Dendritic cell treated with granulocyte-macrophage colony-stimulating factor and Interleukin-4, amounts not matched to agents 40 ng/mL and 50 ng/mL, for 4 days (primary cell): Measurements from ENCODE around the gene CUL3.
"Not testable (repeated sequence)": the region's sequence is repeated elsewhere in the genome, so short reads cannot be mapped to it uniquely, and the experiment has no call there.

Experiments used
- H3K27ac Mint-ChIP-seq: one replicate; pipeline ENCODE4 v1.8.0; 2022; ENCODE audit warnings: mild to moderate bottlenecking, mixed read lengths
- H3K27me3 Mint-ChIP-seq: one replicate; pipeline ENCODE4 v1.8.0; 2022; ENCODE audit warnings: mild to moderate bottlenecking, mixed read lengths
- H3K36me3 Mint-ChIP-seq: one replicate; pipeline ENCODE4 v1.8.0; 2022; ENCODE audit warnings: low read depth, mixed read lengths
- H3K4me1 Mint-ChIP-seq: one replicate; pipeline ENCODE4 v1.8.0; 2022; ENCODE audit warnings: low read depth, mixed read lengths
- H3K4me3 Mint-ChIP-seq: one replicate; pipeline ENCODE4 v1.8.0; 2022; ENCODE audit warnings: mild to moderate bottlenecking, moderate library complexity, mixed read lengths
- H3K9me3 Mint-ChIP-seq: one replicate; pipeline ENCODE4 v1.8.0; 2022; ENCODE audit warnings: mixed read lengths
- intact Hi-C: fragments of 100-400 bp; cut with micrococcal nuclease; formaldehyde crosslinking; loops from one replicate; pipeline ENCODE4 v1.15.0; 2022

The CUL3 gene

GRCh38 chr2:224595518-224595917 lies 10.4 kb upstream of the CUL3 start:
- intact Hi-C loops = no loop called here
- no peaks in the 10 kb centered on the region for H3K27me3 Mint-ChIP-seq
- peaks cover 10% of the 10 kb centered on the region for H3K4me1 Mint-ChIP-seq
- H3K4me3 Mint-ChIP-seq = no peak overlapping the region
- no peak overlapping the region for H3K27ac Mint-ChIP-seq
- H3K9me3 Mint-ChIP-seq = no peaks in the 10 kb centered on the region
- no peaks in the 10 kb centered on the region for H3K36me3 Mint-ChIP-seq

DNA sequence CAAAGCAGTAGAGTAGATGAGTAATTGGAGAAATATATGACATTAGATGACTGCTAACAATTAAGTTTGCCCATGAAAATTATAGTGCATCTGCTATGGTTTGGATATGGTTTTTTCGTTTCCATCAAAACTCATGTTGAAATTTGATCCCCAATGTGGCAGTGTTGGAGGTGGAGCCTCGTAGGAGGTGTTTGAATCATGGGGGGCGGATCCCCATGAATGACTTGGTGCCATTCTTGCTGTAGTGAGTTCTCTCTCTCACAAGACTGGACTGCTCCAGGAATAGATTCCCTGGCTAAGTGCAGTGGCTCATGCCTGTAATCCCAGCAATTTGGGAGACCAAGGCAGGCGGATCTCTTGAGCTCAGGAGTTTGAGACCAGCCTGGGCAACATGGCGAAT lies 9.7 kb upstream of the CUL3 start:
- no peaks in the 10 kb centered on the region for H3K9me3 Mint-ChIP-seq
- no peaks in the 10 kb centered on the region for H3K36me3 Mint-ChIP-seq
- no peak overlapping the region for H3K4me3 Mint-ChIP-seq
- H3K27ac Mint-ChIP-seq = no peak overlapping the region
- intact Hi-C loops = no loop called here
- no peaks in the 10 kb centered on the region for H3K27me3 Mint-ChIP-seq
- H3K4me1 Mint-ChIP-seq = peaks cover 12% of the 10 kb centered on the region

GRCh38 chr2:224591220-224591619 lies 6.1 kb upstream of the CUL3 start:
- H3K4me3 Mint-ChIP-seq = no peak overlapping the region
- no peaks in the 10 kb centered on the region for H3K27me3 Mint-ChIP-seq
- intact Hi-C loops = no loop called here
- H3K9me3 Mint-ChIP-seq = no peaks in the 10 kb centered on the region
- no peak overlapping the region for H3K27ac Mint-ChIP-seq
- peaks cover 16% of the 10 kb centered on the region for H3K4me1 Mint-ChIP-seq
- H3K36me3 Mint-ChIP-seq = no peaks in the 10 kb centered on the region

DNA sequence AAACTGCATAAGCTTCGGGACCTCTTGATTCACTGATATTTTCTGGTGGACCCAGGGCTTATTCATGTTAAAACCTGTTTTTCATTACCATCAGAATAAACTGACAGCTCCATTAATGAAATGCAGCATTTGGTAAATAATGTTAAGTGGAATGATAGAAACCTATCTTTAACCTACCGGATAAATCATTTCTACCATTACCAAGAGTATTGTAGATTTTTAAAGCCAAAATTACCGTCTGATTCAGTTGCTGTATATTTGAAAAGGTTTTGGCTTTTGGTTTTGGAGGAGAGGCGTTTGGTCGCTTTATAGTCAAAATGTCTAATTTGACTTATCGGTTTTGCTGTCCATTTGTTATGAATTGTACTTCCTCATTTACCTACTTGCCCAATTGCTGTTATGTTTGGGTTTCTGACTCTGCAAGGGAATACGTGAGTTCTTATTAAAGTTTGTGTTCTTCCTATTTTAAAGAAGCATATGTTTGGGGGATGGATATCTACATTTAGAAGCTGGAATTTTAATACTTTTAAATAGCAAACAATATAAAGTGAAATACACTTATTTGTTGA lies 1.0 kb upstream of the CUL3 start:
- Mint-ChIP-seq H3K9me3 (no peaks in the 10 kb centered on the region), H3K4me3 (peak overlapping the region; percentile 93), H3K27me3 (no peaks in the 10 kb centered on the region), H3K4me1 (peaks cover 18% of the 10 kb centered on the region), H3K36me3 (peaks cover 18% of the 10 kb centered on the region), H3K27ac (peak overlapping the region; percentile 89)
- intact Hi-C loops = loop anchor here (2.0 to 10.0 kb wide), 3 partner anchors 53 to 631 kb away; partner anchors contain the start of gene MRPL44

DNA sequence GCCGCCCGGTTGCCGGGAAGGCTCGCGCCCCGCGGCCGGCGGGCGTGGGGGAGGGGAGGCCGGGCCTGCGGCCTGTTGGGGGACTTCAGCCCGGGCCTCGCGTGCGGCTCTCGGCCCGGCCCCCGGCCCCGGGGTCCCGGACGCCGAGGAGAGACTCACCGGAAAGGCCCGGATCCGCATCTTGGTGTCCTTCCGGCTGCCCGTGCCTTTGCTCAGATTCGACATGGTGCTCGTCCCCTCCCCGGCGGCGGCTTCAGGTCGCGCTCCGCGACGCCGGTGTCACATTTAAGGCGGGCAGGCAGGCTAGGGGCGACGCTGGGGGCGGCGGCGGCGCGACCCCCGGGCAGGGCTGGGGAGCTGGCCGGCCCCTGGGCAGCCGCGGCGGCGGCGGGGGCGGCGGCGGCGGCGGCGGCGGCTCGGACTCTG lies 365 bp downstream of the CUL3 start:
- peak overlapping the region; percentile 81 for H3K4me3 Mint-ChIP-seq
- no peaks in the 10 kb centered on the region for H3K27me3 Mint-ChIP-seq
- peak overlapping the region; percentile 89 for H3K27ac Mint-ChIP-seq
- no peaks in the 10 kb centered on the region for H3K9me3 Mint-ChIP-seq
- H3K36me3 Mint-ChIP-seq = peaks cover 18% of the 10 kb centered on the region
- peaks cover 20% of the 10 kb centered on the region for H3K4me1 Mint-ChIP-seq
- intact Hi-C loops = loop anchor here (5.0 to 10.0 kb wide), 2 partner anchors 557 to 630 kb away; partner anchors contain the start of gene MRPL44

GRCh38 chr2:224584111-224584784 lies 915 bp downstream of the CUL3 start:
- intact Hi-C loops = loop anchor here (10.0 kb wide), 1 partner anchor 629 kb away; the partner anchor contains the start of gene MRPL44
- H3K27me3 Mint-ChIP-seq = no peaks in the 10 kb centered on the region
- peaks cover 18% of the 10 kb centered on the region for H3K36me3 Mint-ChIP-seq
- H3K4me3 Mint-ChIP-seq = peak overlapping the region; percentile 98
- no peaks in the 10 kb centered on the region for H3K9me3 Mint-ChIP-seq
- peak overlapping the region; percentile 89 for H3K27ac Mint-ChIP-seq
- H3K4me1 Mint-ChIP-seq = peaks cover 25% of the 10 kb centered on the region

DNA sequence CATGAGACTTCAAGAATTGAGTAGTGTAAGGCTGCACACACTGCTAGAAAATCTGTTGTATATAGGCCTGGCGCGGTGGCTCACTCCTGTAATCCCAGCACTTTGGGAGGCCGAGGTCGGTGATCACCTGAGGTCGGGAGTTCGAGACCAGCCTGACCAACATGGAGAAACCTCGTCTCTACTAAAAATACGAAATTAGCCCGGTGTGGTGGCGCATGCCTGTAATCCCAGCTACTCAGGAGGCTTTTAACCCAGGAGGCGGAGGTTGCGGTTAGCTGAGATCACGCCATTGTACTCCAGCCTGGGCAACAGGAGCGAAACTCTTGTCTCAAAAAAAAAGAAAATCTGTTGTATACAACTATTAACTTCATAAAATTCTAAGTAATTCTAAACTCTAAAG lies 2.1 kb downstream of the CUL3 start:
- H3K4me3 Mint-ChIP-seq, H3K9me3 Mint-ChIP-seq, H3K27me3 Mint-ChIP-seq, H3K27ac Mint-ChIP-seq: not testable (repeated sequence)
- peaks cover 28% of the 10 kb centered on the region for H3K4me1 Mint-ChIP-seq
- peaks cover 18% of the 10 kb centered on the region for H3K36me3 Mint-ChIP-seq
- intact Hi-C loops = loop anchor here (10.0 kb wide), 1 partner anchor 628 kb away; the partner anchor contains the start of gene MRPL44

DNA sequence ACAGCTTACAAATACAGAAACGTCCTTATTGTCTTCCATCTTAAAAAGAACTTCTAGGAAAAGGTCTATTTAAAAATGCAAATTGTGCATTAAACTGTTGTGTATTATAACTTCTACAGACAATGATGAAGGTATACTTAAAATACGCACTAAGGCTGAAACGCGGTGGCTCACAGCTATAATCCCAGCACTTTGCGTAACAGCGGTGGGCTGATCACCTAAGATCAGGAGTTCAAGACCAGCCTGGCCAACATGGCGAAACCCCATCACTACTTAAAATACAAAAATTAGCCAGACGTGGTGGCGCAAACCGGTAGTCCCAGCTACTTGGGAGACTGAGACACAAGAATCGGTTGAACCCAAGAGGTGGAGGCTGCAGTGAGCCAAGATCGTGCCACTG lies 4.9 kb downstream of the CUL3 start:
- Mint-ChIP-seq H3K27me3 (no peaks in the 10 kb centered on the region), H3K27ac (no peak overlapping the region), H3K9me3 (no peaks in the 10 kb centered on the region), H3K4me1 (peaks cover 39% of the 10 kb centered on the region), H3K36me3 (peaks cover 12% of the 10 kb centered on the region), H3K4me3 (no peak overlapping the region)
- intact Hi-C loops = loop anchor here (10.0 kb wide), 1 partner anchor 625 kb away; the partner anchor contains the start of gene MRPL44

DNA sequence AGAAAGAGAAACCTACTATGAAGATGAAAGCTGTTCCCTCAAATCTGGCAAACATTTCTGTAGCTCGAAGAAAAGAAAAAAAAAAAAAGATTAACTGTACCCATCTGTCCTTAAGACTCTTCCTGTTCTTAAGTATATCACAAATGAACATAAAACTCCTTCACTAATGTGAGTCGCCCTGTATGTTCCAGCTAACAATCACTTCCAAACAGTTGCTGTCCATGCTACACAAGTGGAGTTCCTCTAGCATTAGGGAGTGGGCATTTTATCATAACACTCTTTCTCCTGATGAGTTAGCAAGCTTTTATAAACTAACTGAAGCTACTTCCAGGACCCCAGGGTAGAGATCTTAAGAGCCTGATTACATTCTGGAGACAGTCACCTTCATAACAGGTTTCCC lies 5.8 kb downstream of the CUL3 start:
- no peak overlapping the region for H3K4me3 Mint-ChIP-seq
- no peak overlapping the region for H3K27ac Mint-ChIP-seq
- no peaks in the 10 kb centered on the region for H3K9me3 Mint-ChIP-seq
- H3K36me3 Mint-ChIP-seq = peaks cover 5% of the 10 kb centered on the region
- intact Hi-C loops = no loop called here
- H3K27me3 Mint-ChIP-seq = no peaks in the 10 kb centered on the region
- peaks cover 47% of the 10 kb centered on the region for H3K4me1 Mint-ChIP-seq

GRCh38 chr2:224577541-224577940 lies 7.6 kb downstream of the CUL3 start:
- H3K27ac Mint-ChIP-seq = no peak overlapping the region
- H3K36me3 Mint-ChIP-seq = peaks cover 3% of the 10 kb centered on the region
- H3K27me3 Mint-ChIP-seq = no peaks in the 10 kb centered on the region
- peaks cover 57% of the 10 kb centered on the region for H3K4me1 Mint-ChIP-seq
- intact Hi-C loops = no loop called here
- no peaks in the 10 kb centered on the region for H3K9me3 Mint-ChIP-seq
- no peak overlapping the region for H3K4me3 Mint-ChIP-seq

GRCh38 chr2:224576088-224576715 lies 9.0 kb downstream of the CUL3 start:
- Mint-ChIP-seq H3K4me3 (no peak overlapping the region), H3K27me3 (no peaks in the 10 kb centered on the region), H3K9me3 (no peaks in the 10 kb centered on the region), H3K4me1 (peaks cover 70% of the 10 kb centered on the region), H3K27ac (no peak overlapping the region), H3K36me3 (peaks cover 7% of the 10 kb centered on the region)
- intact Hi-C loops = no loop called here

GRCh38 chr2:224574423-224575084 lies 10.6 kb downstream of the CUL3 start:
- peaks cover 66% of the 10 kb centered on the region for H3K4me1 Mint-ChIP-seq
- H3K27me3 Mint-ChIP-seq = no peaks in the 10 kb centered on the region
- peak overlapping the region; percentile 74 for H3K27ac Mint-ChIP-seq
- intact Hi-C loops = loop anchor here (5.0 kb wide), 1 partner anchor 52 kb away; no protein-coding TSS in a partner anchor
- H3K9me3 Mint-ChIP-seq = no peaks in the 10 kb centered on the region
- H3K4me3 Mint-ChIP-seq = peak overlapping the region; percentile 2
- H3K36me3 Mint-ChIP-seq = peaks cover 7% of the 10 kb centered on the region

DNA sequence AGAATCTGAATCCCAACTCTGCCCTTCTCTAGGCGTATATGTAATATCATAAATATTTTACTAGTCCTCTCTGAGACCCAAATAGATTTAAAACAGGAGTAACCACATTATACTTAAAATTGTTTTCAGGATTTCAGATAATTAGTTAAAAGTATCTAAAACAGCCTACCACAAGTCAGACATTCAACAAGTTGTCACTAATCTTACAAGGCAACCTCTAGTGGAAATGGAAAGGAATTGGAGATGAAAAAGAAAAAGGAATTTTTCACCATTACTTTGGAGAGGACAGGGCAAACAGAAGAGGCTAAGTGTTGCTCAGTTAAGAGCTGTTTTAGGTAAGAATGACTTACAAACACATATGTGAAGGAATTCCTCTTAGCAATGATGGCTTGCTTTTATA lies 11.4 kb downstream of the CUL3 start:
- Mint-ChIP-seq H3K27me3 (no peaks in the 10 kb centered on the region), H3K27ac (no peak overlapping the region)
- intact Hi-C loops = loop anchor here (5.0 kb wide), 1 partner anchor 51 kb away; no protein-coding TSS in a partner anchor

DNA sequence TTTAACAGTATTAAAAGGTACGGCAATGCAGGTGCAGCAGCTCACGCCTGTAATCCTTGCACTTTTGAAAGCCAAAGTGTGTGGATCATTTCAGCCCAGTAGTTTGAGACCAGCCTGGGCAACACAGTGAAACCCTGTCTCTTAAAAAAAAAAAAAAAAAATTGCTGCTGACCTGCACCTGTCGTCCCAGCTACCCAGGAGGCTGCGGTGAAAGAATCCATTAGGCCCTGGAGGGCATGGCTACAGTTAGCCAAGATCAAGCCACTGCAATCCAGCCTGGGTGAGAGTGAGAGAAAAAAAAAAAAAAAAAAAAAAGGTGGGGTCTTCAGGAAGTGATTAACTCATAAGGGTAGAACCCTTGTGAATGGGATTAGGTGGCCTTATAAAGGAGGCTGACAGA lies 12.8 kb downstream of the CUL3 start:
- no peak overlapping the region for H3K27ac Mint-ChIP-seq
- H3K9me3 Mint-ChIP-seq = no peaks in the 10 kb centered on the region
- H3K27me3 Mint-ChIP-seq = no peaks in the 10 kb centered on the region
- intact Hi-C loops = loop anchor here (5.0 kb wide), 1 partner anchor 50 kb away; no protein-coding TSS in a partner anchor
- H3K4me1 Mint-ChIP-seq = peaks cover 69% of the 10 kb centered on the region
- H3K4me3 Mint-ChIP-seq = no peak overlapping the region
- H3K36me3 Mint-ChIP-seq = peaks cover 16% of the 10 kb centered on the region

More for the DNA sequence above, 11.4 kb downstream of the CUL3 start:
- no peak overlapping the region for H3K4me3 Mint-ChIP-seq
- peaks cover 61% of the 10 kb centered on the region for H3K4me1 Mint-ChIP-seq
- H3K9me3 Mint-ChIP-seq = no peaks in the 10 kb centered on the region
- H3K36me3 Mint-ChIP-seq = peaks cover 7% of the 10 kb centered on the region
